ENCODE data around the gene CDK1. TPM values are rescaled to one million over a fixed set of nuclear protein-coding genes. Genes with fewer than 3 reads are reported as not detected.

CDK1 gene
- total RNA-seq, 1 experiment from 2014 or later = 199 TPM

- DNase-seq = no peak
- ChIA-PET CTCF (no interaction called here), POLR2A (no interaction called here)
- H3K9me3 ChIP-seq = no peaks in the 10 kb centered on the region
- Mint-ChIP-seq H3K27ac (ENCODE audit: unreplicated experiment) (no peak overlapping the region), H3K4me3 (ENCODE audit: unreplicated experiment) (no peak overlapping the region), H3K4me1 (ENCODE audit: low read depth, unreplicated experiment) (peaks cover 14% of the 10 kb centered on the region), H3K27me3 (ENCODE audit: insufficient read depth, unreplicated experiment) (no peaks in the 10 kb centered on the region), H3K9me3 (ENCODE audit: unreplicated experiment) (peaks cover 10% of the 10 kb centered on the region), H3K36me3 (ENCODE audit: insufficient read depth, unreplicated experiment) (no peaks in the 10 kb centered on the region)
- intact Hi-C loops (cut with micrococcal nuclease; ENCODE audit: unreplicated experiment) = no loop called here
- no peaks in the 10 kb centered on the region for H3K27me3 ChIP-seq (replicated peaks; ENCODE audit: control insufficient read depth, insufficient read depth, low read length)
- H3K4me3 ChIP-seq (ENCODE audit: low read depth, low read length) = no peak overlapping the region
- no peaks in the 10 kb centered on the region for H3K36me3 ChIP-seq (ENCODE audit: control insufficient read depth, insufficient read depth, low read length)
- no TSS peak for BruUV-seq (replicated peaks)
- no peak for TF ChIP-seq CTCF (IDR thresholded peaks at IDR 0.05; ENCODE audit: insufficient read depth in 1 of 2, low read depth in 1 of 2, low read length in 1 of 2, severe bottlenecking in 1 of 2, unreplicated experiment in 1 of 2)
- H3K4me1 ChIP-seq = peaks cover 13% of the 10 kb centered on the region
Measured at GRCh38 chr10:60760711-60761210, 17.5 kb upstream of the CDK1 start.

- H3K9me3 ChIP-seq = no peaks in the 10 kb centered on the region
- H3K4me1 ChIP-seq = peaks cover 7% of the 10 kb centered on the region
- BruUV-seq (replicated peaks) = no TSS peak
- peaks cover 10% of the 10 kb centered on the region for H3K9me3 Mint-ChIP-seq (ENCODE audit: unreplicated experiment)
- CTCF ChIA-PET = no interaction called here
- H3K27ac Mint-ChIP-seq (ENCODE audit: unreplicated experiment) = no peak overlapping the region
- H3K4me3 ChIP-seq (ENCODE audit: low read depth, low read length) = no peak overlapping the region
- POLR2A ChIA-PET = no interaction called here
- H3K27me3 ChIP-seq (replicated peaks; ENCODE audit: control insufficient read depth, insufficient read depth, low read length) = no peaks in the 10 kb centered on the region
- TF ChIP-seq CTCF (IDR thresholded peaks at IDR 0.05; ENCODE audit: insufficient read depth in 1 of 2, low read depth in 1 of 2, low read length in 1 of 2, severe bottlenecking in 1 of 2, unreplicated experiment in 1 of 2) = no peak
- H3K4me3 Mint-ChIP-seq (ENCODE audit: unreplicated experiment) = no peak overlapping the region
- H3K27me3 Mint-ChIP-seq (ENCODE audit: insufficient read depth, unreplicated experiment) = no peaks in the 10 kb centered on the region
- intact Hi-C loops (cut with micrococcal nuclease; ENCODE audit: unreplicated experiment) = no loop called here
- H3K36me3 ChIP-seq (ENCODE audit: control insufficient read depth, insufficient read depth, low read length) = no peaks in the 10 kb centered on the region
- peaks cover 7% of the 10 kb centered on the region for H3K4me1 Mint-ChIP-seq (ENCODE audit: low read depth, unreplicated experiment)
- no peaks in the 10 kb centered on the region for H3K36me3 Mint-ChIP-seq (ENCODE audit: insufficient read depth, unreplicated experiment)
- DNase-seq = no peak
Measured at GRCh38 chr10:60762554-60762953, 15.7 kb upstream of the CDK1 start.

- no peak for TF ChIP-seq CTCF (IDR thresholded peaks at IDR 0.05; ENCODE audit: insufficient read depth in 1 of 2, low read depth in 1 of 2, low read length in 1 of 2, severe bottlenecking in 1 of 2, unreplicated experiment in 1 of 2)
- CTCF ChIA-PET = interaction anchor here (0.7 to 3.1 kb wide), 3 partner anchors 11 to 118 kb away, joined by 3 to 17 read pairs (median 7); partner anchors contain the start of gene CDK1
- H3K9me3 ChIP-seq = no peaks in the 10 kb centered on the region
Measured at GRCh38 chr10:60767424-60767823, 10.9 kb upstream of the CDK1 start.

More at GRCh38 chr10:60767424-60767823, 10.9 kb upstream of the CDK1 start:
- no peak overlapping the region for H3K27ac Mint-ChIP-seq (ENCODE audit: unreplicated experiment)
- peaks cover 10% of the 10 kb centered on the region for H3K4me1 ChIP-seq
- no peaks in the 10 kb centered on the region for H3K27me3 Mint-ChIP-seq (ENCODE audit: insufficient read depth, unreplicated experiment)
- DNase-seq = no peak
- POLR2A ChIA-PET = no interaction called here
- peaks cover 10% of the 10 kb centered on the region for H3K9me3 Mint-ChIP-seq (ENCODE audit: unreplicated experiment)
- intact Hi-C loops (cut with micrococcal nuclease; ENCODE audit: unreplicated experiment) = no loop called here
- no peaks in the 10 kb centered on the region for H3K36me3 Mint-ChIP-seq (ENCODE audit: insufficient read depth, unreplicated experiment)
- no peak overlapping the region for H3K4me3 Mint-ChIP-seq (ENCODE audit: unreplicated experiment)
- H3K27me3 ChIP-seq (replicated peaks; ENCODE audit: control insufficient read depth, insufficient read depth, low read length) = no peaks in the 10 kb centered on the region
- H3K4me3 ChIP-seq (ENCODE audit: low read depth, low read length) = no peak overlapping the region
- peaks cover 10% of the 10 kb centered on the region for H3K4me1 Mint-ChIP-seq (ENCODE audit: low read depth, unreplicated experiment)
- no peaks in the 10 kb centered on the region for H3K36me3 ChIP-seq (ENCODE audit: control insufficient read depth, insufficient read depth, low read length)
- no TSS peak for BruUV-seq (replicated peaks)
